Liver (tissue), 9 donors: ENCODE results near the gene TM9SF4. TPM values are rescaled to one million over a fixed set of nuclear protein-coding genes. Genes with fewer than 3 reads are reported as not detected.
A peak's percentile ranks its signal among the peaks of the same experiment; 100 is the strongest.

ENCODE experiments used
- DNase-seq: peaks from one replicate; pipeline ENCODE4 v3.0.0-alpha.2; 2017; ENCODE audit warnings: low spot score
- H3K27ac ChIP-seq, 2 donors: one replicate each; pipeline ENCODE4 v1.7.0; 2013; ENCODE audit warnings: inconsistent platforms in 2 of 2, low read length in 2 of 2, control low read depth in 1 of 2, low read depth in 1 of 2, mild to moderate bottlenecking in 1 of 2
- H3K27me3 ChIP-seq, 4 donors: one replicate each; pipeline versions ENCODE4 v1.6.1 to v1.7.0; 2013; ENCODE audit warnings: low read length in 3 of 4, inconsistent platforms in 1 of 4, mild to moderate bottlenecking in 1 of 4, moderate library complexity in 1 of 4; ENCODE audit not compliant: control insufficient read depth in 4 of 4, insufficient read depth in 4 of 4
- H3K36me3 ChIP-seq, 4 donors: one replicate each; pipeline versions ENCODE4 v1.6.1 to v1.7.0; 2013; ENCODE audit warnings: low read length in 3 of 4, mild to moderate bottlenecking in 3 of 4, low read depth in 1 of 4, moderate library complexity in 1 of 4; ENCODE audit not compliant: control insufficient read depth in 4 of 4, insufficient read depth in 3 of 4
- H3K4me1 ChIP-seq, 4 donors: one replicate each; pipeline versions ENCODE4 v1.6.1 to v1.7.0; 2013; ENCODE audit warnings: low read length in 3 of 4, mild to moderate bottlenecking in 3 of 4, moderate library complexity in 1 of 4; ENCODE audit not compliant: control insufficient read depth in 4 of 4, insufficient read depth in 4 of 4
- H3K4me3 ChIP-seq, 3 donors: one replicate each; pipeline versions ENCODE4 v1.6.1 to v1.7.0; 2013; ENCODE audit warnings: low read length in 3 of 3, control low read depth in 1 of 3, low read depth in 1 of 3, mild to moderate bottlenecking in 1 of 3
- H3K9ac ChIP-seq, 2 donors: one replicate each; pipeline ENCODE4 v1.7.0; 2013; ENCODE audit warnings: low read length in 2 of 2, mild to moderate bottlenecking in 2 of 2, moderate library complexity in 2 of 2, control low read depth in 1 of 2, low read depth in 1 of 2
- H3K9me3 ChIP-seq, 4 donors: one replicate each; pipeline versions ENCODE4 v1.6.1 to v1.7.0; 2013; ENCODE audit warnings: low read length in 3 of 4; ENCODE audit not compliant: control insufficient read depth in 4 of 4
- FOXA1 ChIP-seq: IDR thresholded peaks from 2 replicates; pipeline ENCODE4 v1.6.1; 2016; ENCODE audit warnings: antibody characterized with exemption
- GABPA ChIP-seq, 2 donors: IDR thresholded peaks in 1 of 2; conservative IDR thresholded peaks in 1 of 2; 2 replicates each; pipeline ENCODE4 v1.6.1; 2016; ENCODE audit warnings: antibody characterized with exemption in 2 of 2, mild to moderate bottlenecking in 1 of 2, moderate library complexity in 1 of 2
- HNF4G ChIP-seq: IDR thresholded peaks from 2 replicates; pipeline ENCODE4 v1.6.1; 2016; ENCODE audit warnings: antibody characterized with exemption
- JUND ChIP-seq, 2 donors: IDR thresholded peaks; 2 replicates each; pipeline ENCODE4 v1.6.1; 2016; ENCODE audit warnings: antibody characterized with exemption in 2 of 2
- NR2F2 ChIP-seq: IDR thresholded peaks from 2 replicates; pipeline ENCODE4 v1.6.1; 2016; ENCODE audit warnings: antibody characterized with exemption
- RAD21 ChIP-seq, 2 donors: IDR thresholded peaks; 2 replicates each; pipeline ENCODE4 v1.6.1; 2016; ENCODE audit warnings: antibody characterized with exemption in 2 of 2, mild to moderate bottlenecking in 2 of 2
- REST ChIP-seq: IDR thresholded peaks from 2 replicates; pipeline ENCODE4 v1.6.1; 2016; ENCODE audit warnings: antibody characterized with exemption, mild to moderate bottlenecking
- SP1 ChIP-seq: IDR thresholded peaks from 2 replicates; pipeline ENCODE4 v1.6.1; 2018; ENCODE audit warnings: antibody characterized with exemption, mild to moderate bottlenecking
- TAF1 ChIP-seq: conservative IDR thresholded peaks from 2 replicates; pipeline ENCODE4 v1.6.1; 2016; ENCODE audit warnings: antibody characterized with exemption, mild to moderate bottlenecking
- ZBTB33 ChIP-seq: IDR thresholded peaks from 2 replicates; pipeline ENCODE4 v1.6.1; 2016; ENCODE audit warnings: antibody characterized with exemption
- WGBS: extraction: QIAGEN DNeasy Blood & Tissue Kit; methylation state at CpG from one replicate; pipeline ENCODE4 v1.1.7; 2013; 5-methylcytosine and 5-hydroxymethylcytosine counted together
- polyA plus RNA-seq, 2 donors: library from polyadenylated mRNA; stranded (reverse) in 1 of 2; unstranded in 1 of 2; fragments of 200-250 nt in 1 of 2; fragments of >200 nt in 1 of 2; fragmentation: Nextera tagmentation in 1 of 2; extraction: Ambion mirVana in 1 of 2; gene quantifications; one replicate each; pipeline versions ENCODE4 v1.2.1 to v1.2.3, GENCODE V29; 2013 to 2015
- total RNA-seq, 2 donors: library from RNA; depleted of rRNA; stranded (reverse); fragments of >200 nt; gene quantifications; one replicate each; pipeline ENCODE4 v1.2.3, GENCODE V29; 2014
- TF ChIP-seq, protein P1 (sequence below): IDR thresholded peaks from 2 replicates; pipeline ENCODE4 v1.6.1; 2016; ENCODE audit warnings: antibody characterized with exemption
- donor health status: healthy.
- donor health status: healthy.
- donor health status: healthy.
- donor health status: healthy.
- donor health status: healthy.

Gene TM9SF4
- total and polyA plus RNA-seq, 4 donors, result 15.9 to 26.2 (median 22.2) TPM

GRCh38 chr20:32113591-32114260 is 4.2 kb downstream of the TM9SF4 start:
- no peak overlapping the region for H3K9ac ChIP-seq
- H3K27ac ChIP-seq, result no peak overlapping the region
- DNase-seq, result no peak
- H3K36me3 ChIP-seq, result peaks cover 0 to 6% (median 3%) of the 10 kb centered on the region in 4 donors
- WGBS, result 93% methylated on average over 2 of the region's 2 CpGs
- no peak overlapping the region for H3K4me3 ChIP-seq
- H3K4me1 ChIP-seq, result peaks cover 5 to 31% (median 20%) of the 10 kb centered on the region in 4 donors
- TF ChIP-seq RAD21 (IDR thresholded peaks at IDR 0.05), result no peak
- TF ChIP-seq GABPA (IDR thresholded peaks at IDR 0.05 in 1 of 2, conservative IDR thresholded peaks at IDR 0.05 in 1 of 2), result no peak
- TF ChIP-seq HNF4G, result no peak
- no peak for TF ChIP-seq REST
- no peak for TF ChIP-seq FOXA1
- TF ChIP-seq, protein P1, sequence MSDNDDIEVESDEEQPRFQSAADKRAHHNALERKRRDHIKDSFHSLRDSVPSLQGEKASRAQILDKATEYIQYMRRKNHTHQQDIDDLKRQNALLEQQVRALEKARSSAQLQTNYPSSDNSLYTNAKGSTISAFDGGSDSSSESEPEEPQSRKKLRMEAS, result no peak
- no peaks in the 10 kb centered on the region for H3K9me3 ChIP-seq
- no peaks in the 10 kb centered on the region for H3K27me3 ChIP-seq

GRCh38 chr20:32114305-32114960 is 4.9 kb downstream of the TM9SF4 start:
- 89% methylated on average over 8 of the region's 8 CpGs for WGBS
- no peak for DNase-seq
- Histone ChIP-seq H3K36me3 (peaks cover 0 to 6% (median 3%) of the 10 kb centered on the region in 4 donors), H3K9me3 (no peaks in the 10 kb centered on the region), H3K4me3 (no peak overlapping the region), H3K9ac (no peak overlapping the region), H3K27me3 (no peaks in the 10 kb centered on the region), H3K27ac (no peak overlapping the region), H3K4me1 (peaks cover 5 to 31% (median 20%) of the 10 kb centered on the region in 4 donors)
- TF ChIP-seq TAF1 (no peak), FOXA1 (no peak), NR2F2 (peak; percentile 43)

GRCh38 chr20:32115211-32115767 is 5.8 kb downstream of the TM9SF4 start:
- Histone ChIP-seq H3K4me3 (no peak overlapping the region), H3K27me3 (no peaks in the 10 kb centered on the region), H3K36me3 (peaks cover 0 to 6% (median 3%) of the 10 kb centered on the region in 4 donors), H3K4me1 (peaks cover 5 to 29% (median 18%) of the 10 kb centered on the region in 4 donors), H3K27ac (no peak overlapping the region), H3K9me3 (no peaks in the 10 kb centered on the region), H3K9ac (no peak overlapping the region)
- TF ChIP-seq SP1, result no peak
- no peak for TF ChIP-seq JUND (IDR thresholded peaks at IDR 0.05)
- TF ChIP-seq ZBTB33, result no peak
- TF ChIP-seq FOXA1, result no peak
- no peak for DNase-seq
- WGBS, result 75% methylated on average over 5 of the region's 5 CpGs
